ENCODE results near the gene LDAH. TPM values are rescaled to one million over a fixed set of nuclear protein-coding genes. Genes with fewer than 3 reads are reported as not detected.
A peak's percentile ranks its signal among the peaks of the same experiment; 100 is the strongest.

The LDAH gene
- total RNA-seq, 1 donor from 2014 or later, result 24.9 TPM

- Histone ChIP-seq H3K27me3 (ENCODE audit: control insufficient read depth, insufficient read depth, low read length) (peaks cover 91% of the 10 kb centered on the region), H3K4me3 (ENCODE audit: low read depth, low read length) (peak overlapping the region; percentile 29), H3K36me3 (ENCODE audit: control insufficient read depth, insufficient read depth, low read length) (no peaks in the 10 kb centered on the region)
- no peak for DNase-seq (ENCODE audit: low read depth)
- TF ChIP-seq, protein P1, sequence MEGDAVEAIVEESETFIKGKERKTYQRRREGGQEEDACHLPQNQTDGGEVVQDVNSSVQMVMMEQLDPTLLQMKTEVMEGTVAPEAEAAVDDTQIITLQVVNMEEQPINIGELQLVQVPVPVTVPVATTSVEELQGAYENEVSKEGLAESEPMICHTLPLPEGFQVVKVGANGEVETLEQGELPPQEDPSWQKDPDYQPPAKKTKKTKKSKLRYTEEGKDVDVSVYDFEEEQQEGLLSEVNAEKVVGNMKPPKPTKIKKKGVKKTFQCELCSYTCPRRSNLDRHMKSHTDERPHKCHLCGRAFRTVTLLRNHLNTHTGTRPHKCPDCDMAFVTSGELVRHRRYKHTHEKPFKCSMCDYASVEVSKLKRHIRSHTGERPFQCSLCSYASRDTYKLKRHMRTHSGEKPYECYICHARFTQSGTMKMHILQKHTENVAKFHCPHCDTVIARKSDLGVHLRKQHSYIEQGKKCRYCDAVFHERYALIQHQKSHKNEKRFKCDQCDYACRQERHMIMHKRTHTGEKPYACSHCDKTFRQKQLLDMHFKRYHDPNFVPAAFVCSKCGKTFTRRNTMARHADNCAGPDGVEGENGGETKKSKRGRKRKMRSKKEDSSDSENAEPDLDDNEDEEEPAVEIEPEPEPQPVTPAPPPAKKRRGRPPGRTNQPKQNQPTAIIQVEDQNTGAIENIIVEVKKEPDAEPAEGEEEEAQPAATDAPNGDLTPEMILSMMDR (IDR thresholded peaks at IDR 0.05; ENCODE audit: insufficient read depth, low read length, poor library complexity, severe bottlenecking), result no peak
Measured at GRCh38 chr2:20667151-20667530, 155.8 kb downstream of the LDAH start.

GRCh38 chr2:20666304-20667150, 156.4 kb downstream of the LDAH start, which contains the start of gene GDF7:
GDF7 (plus strand) TSS chr2:20667144; CDS start chr2:20667240, 96 bp downstream.
- no peaks in the 10 kb centered on the region for H3K36me3 ChIP-seq (ENCODE audit: control insufficient read depth, insufficient read depth, low read length)
- peak within 1 kb of the TSS; percentile 29 for H3K4me3 ChIP-seq (ENCODE audit: low read depth, low read length)
- TF ChIP-seq, protein P1 (IDR thresholded peaks at IDR 0.05; ENCODE audit: insufficient read depth, low read length, poor library complexity, severe bottlenecking), result peak; percentile 21
- peaks cover 93% of the 10 kb centered on the region for H3K27me3 ChIP-seq (ENCODE audit: control insufficient read depth, insufficient read depth, low read length)
- DNase-seq (ENCODE audit: low read depth), result no peak

DNA sequence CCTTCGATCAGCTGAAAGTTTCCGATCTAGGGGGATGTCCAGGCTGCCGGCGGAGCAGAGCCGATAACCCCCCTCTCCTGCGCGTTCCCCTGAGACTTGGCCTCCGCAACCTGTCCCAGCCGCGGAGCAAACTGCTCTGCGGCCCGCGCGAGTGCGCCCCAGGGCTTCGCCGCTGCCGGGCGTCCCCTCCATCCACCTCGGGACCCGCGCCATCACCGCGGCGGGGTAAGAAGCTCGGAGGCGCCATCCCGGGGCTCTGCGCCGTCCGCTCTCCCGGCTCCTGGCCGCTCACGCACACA, 156.9 kb downstream of the LDAH start:
- Histone ChIP-seq H3K4me3 (ENCODE audit: low read depth, low read length) (no peak overlapping the region), H3K36me3 (ENCODE audit: control insufficient read depth, insufficient read depth, low read length) (no peaks in the 10 kb centered on the region), H3K27me3 (ENCODE audit: control insufficient read depth, insufficient read depth, low read length) (peaks cover 87% of the 10 kb centered on the region)
- DNase-seq (ENCODE audit: low read depth), result no peak
- TF ChIP-seq, protein P1 (IDR thresholded peaks at IDR 0.05; ENCODE audit: insufficient read depth, low read length, poor library complexity, severe bottlenecking), result no peak

DNA sequence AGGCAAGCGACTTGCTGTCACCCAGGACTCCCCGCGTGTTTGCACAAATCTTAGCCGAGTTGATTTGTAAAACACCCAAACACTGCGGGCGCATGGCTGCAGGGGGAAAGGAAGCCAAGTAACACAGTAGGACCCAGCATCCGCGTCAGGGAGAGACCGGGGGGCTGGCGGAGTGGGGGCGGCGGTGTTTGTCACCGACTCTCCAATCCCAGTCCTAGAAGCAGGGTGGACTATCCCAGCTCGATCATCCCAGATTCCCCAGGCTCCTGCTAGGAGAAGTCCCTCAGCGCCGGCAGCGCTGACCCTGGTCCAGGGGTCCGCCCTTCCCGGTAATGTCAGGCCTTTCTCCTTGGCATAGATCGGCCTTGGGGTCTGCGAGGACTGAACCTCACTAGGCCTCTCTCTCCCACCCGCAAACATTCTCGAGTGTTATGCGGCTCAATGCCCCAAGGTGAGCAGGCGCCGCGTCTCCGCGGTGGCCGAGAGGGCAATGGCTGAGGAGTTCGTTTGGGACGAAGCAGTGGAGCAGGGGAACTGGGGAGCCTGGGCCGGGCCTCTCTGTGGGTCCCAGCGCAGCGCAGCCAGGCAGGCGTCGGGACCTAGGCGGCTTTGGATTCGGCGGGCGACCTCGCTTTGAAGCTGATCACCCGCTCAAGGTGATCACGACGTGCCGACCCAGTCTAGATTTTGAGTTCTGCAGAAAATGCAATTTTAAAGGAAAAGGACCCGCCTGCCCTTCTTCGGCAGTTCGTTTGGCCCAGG, 157.5 kb downstream of the LDAH start:
- Histone ChIP-seq H3K27me3 (ENCODE audit: control insufficient read depth, insufficient read depth, low read length) (peaks cover 85% of the 10 kb centered on the region), H3K4me3 (ENCODE audit: low read depth, low read length) (no peak overlapping the region), H3K36me3 (ENCODE audit: control insufficient read depth, insufficient read depth, low read length) (no peaks in the 10 kb centered on the region)
- TF ChIP-seq, protein P1 (IDR thresholded peaks at IDR 0.05; ENCODE audit: insufficient read depth, low read length, poor library complexity, severe bottlenecking), result no peak
- DNase-seq (ENCODE audit: low read depth), result no peak

GRCh38 chr2:20664431-20665242, 158.3 kb downstream of the LDAH start:
- H3K36me3 ChIP-seq (ENCODE audit: control insufficient read depth, insufficient read depth, low read length), result no peaks in the 10 kb centered on the region
- H3K27me3 ChIP-seq (ENCODE audit: control insufficient read depth, insufficient read depth, low read length), result peaks cover 79% of the 10 kb centered on the region
- DNase-seq (ENCODE audit: low read depth), result no peak
- TF ChIP-seq, protein P1 (IDR thresholded peaks at IDR 0.05; ENCODE audit: insufficient read depth, low read length, poor library complexity, severe bottlenecking), result no peak
- no peak overlapping the region for H3K4me3 ChIP-seq (ENCODE audit: low read depth, low read length)
